SK-N-SH treated with all-trans-retinoic acid at 6 μM for 48 hours (cell line): ENCODE measurements around the gene BABAM2.
"Not testable (repeated sequence)": the region's sequence is repeated elsewhere in the genome, so short reads cannot be mapped to it uniquely, and the experiment has no call there.

Experiments
- ATAC-seq: fragments of 200-7000 bp; cut with Tn5 transposase; 3 replicates; pipeline ENCODE4 v1.9.1; 2020; ENCODE audit warnings: mild to moderate bottlenecking, moderate library complexity
- BACH2 ChIP-seq: fragments of 250-450 bp; sonication (Bioruptor Pico); IDR thresholded peaks from 2 replicates; pipeline ENCODE4 v1.9.0; 2021; ENCODE audit warnings: mild to moderate bottlenecking, borderline replicate concordance
- CREB5 ChIP-seq: fragments of 250-450 bp; sonication (Bioruptor Pico); IDR thresholded peaks from 2 replicates; pipeline ENCODE4 v1.5.1; 2020; ENCODE audit warnings: low read depth, mild to moderate bottlenecking, moderate library complexity
- CSDC2 ChIP-seq: fragments of 250-450 bp; sonication (Bioruptor Pico); IDR thresholded peaks from 2 replicates; pipeline ENCODE4 v1.5.0; 2020; ENCODE audit warnings: mild to moderate bottlenecking, moderate library complexity
- CSRNP3 ChIP-seq: fragments of 250-450 bp; sonication (Bioruptor Pico); IDR thresholded peaks from 2 replicates; pipeline ENCODE4 v1.5.1; 2021; ENCODE audit warnings: mild to moderate bottlenecking, moderate library complexity
- ESRRG ChIP-seq: fragments of 250-450 bp; sonication (Bioruptor Pico); IDR thresholded peaks from 2 replicates; pipeline ENCODE4 v1.6.1; 2021; ENCODE audit warnings: mild to moderate bottlenecking
- GLIS3 ChIP-seq: fragments of 250-450 bp; sonication (Bioruptor Pico); IDR thresholded peaks from 2 replicates; pipeline ENCODE4 v1.5.0; 2020; ENCODE audit warnings: mild to moderate bottlenecking, moderate library complexity
- ISL1 ChIP-seq: fragments of 250-450 bp; sonication (Bioruptor Pico); IDR thresholded peaks from 2 replicates; pipeline ENCODE4 v2.1.2; 2022; ENCODE audit warnings: mild to moderate bottlenecking, moderate library complexity
- OSR1 ChIP-seq: fragments of 250-450 bp; sonication (Bioruptor Pico); IDR thresholded peaks from 2 replicates; pipeline ENCODE4 v1.8.0; 2022; ENCODE audit warnings: moderate library complexity, mild to moderate bottlenecking, inconsistent platforms
- PATZ1 ChIP-seq: fragments of 250-450 bp; sonication (Bioruptor Pico); IDR thresholded peaks from 2 replicates; pipeline ENCODE4 v1.8.0; 2020; ENCODE audit warnings: mild to moderate bottlenecking, moderate library complexity, borderline replicate concordance
- PPARA ChIP-seq: fragments of 250-450 bp; sonication (Bioruptor Pico); IDR thresholded peaks from 2 replicates; pipeline ENCODE4 v1.5.0; 2020; ENCODE audit warnings: mild to moderate bottlenecking, borderline replicate concordance
- RARB ChIP-seq: fragments of 250-450 bp; sonication (Bioruptor Pico); IDR thresholded peaks from 2 replicates; pipeline ENCODE4 v1.8.0; 2021; ENCODE audit warnings: mild to moderate bottlenecking, moderate library complexity
- SNAI2 ChIP-seq: fragments of 250-450 bp; sonication (Bioruptor Pico); IDR thresholded peaks from 2 replicates; pipeline ENCODE4 v1.5.0; 2020; ENCODE audit warnings: mild to moderate bottlenecking, moderate library complexity
- TOX ChIP-seq: fragments of 250-450 bp; sonication (Bioruptor Pico); IDR thresholded peaks from 2 replicates; pipeline ENCODE4 v1.8.0; 2021; ENCODE audit warnings: mild to moderate bottlenecking, moderate library complexity, borderline replicate concordance
- TSHZ2 ChIP-seq: fragments of 250-450 bp; sonication (Bioruptor Pico); IDR thresholded peaks from 2 replicates; pipeline ENCODE4 v1.5.0; 2020; ENCODE audit warnings: mild to moderate bottlenecking, moderate library complexity
- ZC3H10 ChIP-seq: fragments of 250-450 bp; sonication (Bioruptor Pico); IDR thresholded peaks from 2 replicates; pipeline ENCODE4 v1.5.1; 2021; ENCODE audit warnings: mild to moderate bottlenecking, moderate library complexity
- ZFP3 ChIP-seq: fragments of 250-450 bp; sonication (Bioruptor Pico); IDR thresholded peaks from 2 replicates; pipeline ENCODE4 v1.5.0; 2020; ENCODE audit warnings: mild to moderate bottlenecking, moderate library complexity
- ZFP30 ChIP-seq: fragments of 450-650 bp; formaldehyde crosslinking; IDR thresholded peaks from 2 replicates; pipeline ENCODE4 v1.5.0; 2022; ENCODE audit warnings: mild to moderate bottlenecking, moderate library complexity
- ZNF565 ChIP-seq: fragments of 450-650 bp; formaldehyde crosslinking; conservative IDR thresholded peaks from 2 replicates; pipeline ENCODE4 v1.5.0; 2020; ENCODE audit warnings: low read depth, mild to moderate bottlenecking, moderate library complexity

BABAM2 gene

GRCh38 chr2:28370354-28370753, 479.8 kb downstream of the BABAM2 start (continued):
- TF ChIP-seq CSRNP3 (CRISPR knock-in tag) (no peak), OSR1 (no peak), ZNF565 (no peak), TOX (CRISPR knock-in tag) (no peak)

- ATAC-seq = not testable (repeated sequence)
These were observed 481.2 kb downstream of the BABAM2 start for GRCh38 chr2:28371728-28372127.

GRCh38 chr2:28373854-28374253, 483.3 kb downstream of the BABAM2 start:
- ATAC-seq = no peak
- TF ChIP-seq CREB5 (CRISPR knock-in tag) (no peak), BACH2 (CRISPR knock-in tag) (no peak), TSHZ2 (CRISPR knock-in tag) (no peak), ESRRG (no peak), OSR1 (no peak), GLIS3 (CRISPR knock-in tag) (no peak), PATZ1 (no peak), SNAI2 (CRISPR knock-in tag) (no peak)
- TF ChIP-seq, all 23 proteins: peak for 0

- ATAC-seq = no peak
- TF ChIP-seq ZC3H10 (CRISPR knock-in tag) = no peak
- no peak for TF ChIP-seq TSHZ2 (CRISPR knock-in tag)
- TF ChIP-seq OSR1 = no peak
- no peak for TF ChIP-seq ESRRG
- no peak for TF ChIP-seq ZNF565
- TF ChIP-seq ISL1 (CRISPR knock-in tag) = no peak
- no peak for TF ChIP-seq CSDC2 (CRISPR knock-in tag)
- TF ChIP-seq PATZ1 = no peak
- no peak for TF ChIP-seq RARB (CRISPR knock-in tag)
- TF ChIP-seq ZFP30 (CRISPR knock-in tag) = no peak
- no peak for TF ChIP-seq CSRNP3 (CRISPR knock-in tag)
- no peak for TF ChIP-seq CREB5 (CRISPR knock-in tag)
- TF ChIP-seq ZFP3 (CRISPR knock-in tag) = no peak
- TF ChIP-seq SNAI2 (CRISPR knock-in tag) = no peak
- no peak for TF ChIP-seq PPARA (CRISPR knock-in tag)
These were observed 483.8 kb downstream of the BABAM2 start for GRCh38 chr2:28374331-28374730.
